CD4-positive, alpha-beta T cell treated with Interleukin-4 for 1 hour (primary cell): Measurements from ENCODE around the gene MYBPH.

Source experiments
- DNase-seq, 2 donors: peaks; one replicate each; pipeline ENCODE4 v3.0.0-alpha.2; 2020 to 2022

MYBPH gene

DNA sequence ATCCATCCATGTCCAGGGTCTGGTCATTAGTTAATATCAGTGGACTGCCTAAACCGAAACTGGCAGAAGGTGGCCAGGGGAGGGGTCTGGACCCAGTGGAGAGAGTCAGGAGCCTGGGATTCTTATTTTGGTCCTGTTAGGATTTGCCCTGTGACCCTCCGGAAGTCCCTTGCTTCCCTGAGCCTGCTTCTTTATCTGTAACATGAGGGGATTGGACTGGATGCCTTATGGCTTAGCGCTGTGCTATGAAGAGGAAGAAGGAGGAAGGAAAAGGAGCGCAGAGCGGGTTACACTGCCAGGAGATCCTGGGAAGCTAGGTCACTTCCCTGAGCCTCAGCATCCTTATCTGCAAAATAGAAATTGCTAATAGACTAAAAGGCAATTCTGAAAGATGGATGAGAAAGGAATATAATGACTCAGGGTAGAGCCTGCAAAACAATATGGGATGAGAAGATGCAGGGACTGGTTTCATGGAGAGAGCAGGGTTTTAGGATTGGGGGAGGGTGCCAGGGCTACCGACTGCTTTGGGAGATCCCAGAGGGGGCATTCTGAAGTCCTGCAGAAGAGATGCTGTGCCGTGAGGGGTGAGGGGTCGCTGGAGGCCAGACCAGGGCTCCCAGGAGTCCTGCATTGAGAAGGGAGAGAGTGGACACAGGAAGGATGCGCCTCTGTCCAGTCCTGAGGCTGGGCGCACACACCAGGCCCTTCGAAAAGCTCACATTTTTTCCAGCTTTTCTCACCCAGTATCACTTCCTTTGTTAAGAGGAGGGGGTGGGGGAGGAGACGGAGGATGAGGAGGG is 48.6 kb downstream of the MYBPH start:
- no peak for DNase-seq

GRCh38 chr1:203126151-203126865 is 49.3 kb downstream of the MYBPH start:
- DNase-seq: no peak

GRCh38 chr1:203124546-203125317 is 50.9 kb downstream of the MYBPH start:
- DNase-seq: no peak

- no peak for DNase-seq
Measured at GRCh38 chr1:203124011-203124410, 51.6 kb downstream of the MYBPH start.

GRCh38 chr1:203122159-203122558 is 53.5 kb downstream of the MYBPH start:
- no peak for DNase-seq

DNA sequence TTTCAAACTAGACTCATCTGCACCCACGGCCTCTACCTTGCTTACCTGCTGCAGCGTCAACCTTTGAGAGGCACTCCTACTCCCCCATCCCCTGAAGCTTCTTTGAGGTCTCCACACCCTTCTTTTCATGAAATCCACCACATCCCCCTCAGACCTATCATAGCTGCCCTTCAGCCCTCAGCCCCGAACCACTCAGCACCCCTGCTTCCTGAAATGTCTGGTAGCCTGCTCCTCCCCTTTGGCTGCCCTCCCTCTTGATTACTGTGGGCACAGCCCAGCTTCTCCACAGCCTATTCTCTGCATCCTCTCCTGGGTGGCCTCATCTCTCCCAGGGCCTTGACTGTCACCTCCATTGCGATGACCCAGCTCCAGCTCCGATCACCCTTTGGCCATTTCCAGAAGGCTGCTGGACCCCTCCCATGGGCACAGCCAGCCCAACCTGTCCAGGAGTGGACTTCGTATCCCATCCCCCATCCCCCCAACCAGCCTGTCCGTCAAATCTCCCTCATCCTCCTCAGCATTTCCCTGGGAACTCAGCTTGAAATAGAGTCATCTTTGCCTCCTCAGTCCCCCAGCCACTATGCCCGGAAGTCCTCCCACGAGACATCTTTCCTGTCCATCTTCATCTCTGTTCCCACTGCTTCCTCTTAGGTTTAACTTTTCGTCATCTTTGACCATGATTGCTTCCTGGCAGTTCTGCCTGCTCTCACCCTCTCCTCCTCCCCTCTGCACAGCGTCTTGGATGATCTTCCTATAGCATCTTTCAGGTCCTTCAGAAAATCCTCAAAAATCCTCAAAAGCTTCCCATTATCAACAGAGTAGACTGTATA is 54.2 kb downstream of the MYBPH start:
- DNase-seq: no peak

GRCh38 chr1:203120325-203121153 is 55.1 kb downstream of the MYBPH start:
- DNase-seq: no peak
